ENCODE data around the gene TRIM47.

- TF ChIP-seq, protein P1, sequence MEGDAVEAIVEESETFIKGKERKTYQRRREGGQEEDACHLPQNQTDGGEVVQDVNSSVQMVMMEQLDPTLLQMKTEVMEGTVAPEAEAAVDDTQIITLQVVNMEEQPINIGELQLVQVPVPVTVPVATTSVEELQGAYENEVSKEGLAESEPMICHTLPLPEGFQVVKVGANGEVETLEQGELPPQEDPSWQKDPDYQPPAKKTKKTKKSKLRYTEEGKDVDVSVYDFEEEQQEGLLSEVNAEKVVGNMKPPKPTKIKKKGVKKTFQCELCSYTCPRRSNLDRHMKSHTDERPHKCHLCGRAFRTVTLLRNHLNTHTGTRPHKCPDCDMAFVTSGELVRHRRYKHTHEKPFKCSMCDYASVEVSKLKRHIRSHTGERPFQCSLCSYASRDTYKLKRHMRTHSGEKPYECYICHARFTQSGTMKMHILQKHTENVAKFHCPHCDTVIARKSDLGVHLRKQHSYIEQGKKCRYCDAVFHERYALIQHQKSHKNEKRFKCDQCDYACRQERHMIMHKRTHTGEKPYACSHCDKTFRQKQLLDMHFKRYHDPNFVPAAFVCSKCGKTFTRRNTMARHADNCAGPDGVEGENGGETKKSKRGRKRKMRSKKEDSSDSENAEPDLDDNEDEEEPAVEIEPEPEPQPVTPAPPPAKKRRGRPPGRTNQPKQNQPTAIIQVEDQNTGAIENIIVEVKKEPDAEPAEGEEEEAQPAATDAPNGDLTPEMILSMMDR (IDR thresholded peaks at IDR 0.05) = no peak
- TF ChIP-seq POLR2A (IDR thresholded peaks at IDR 0.05) = no peak
Observed at GRCh38 chr17:75845933-75846691, 32.3 kb downstream of the TRIM47 start.

Measured in tibial nerve (tissue), 3 donors.